Hematopoietic multipotent progenitor cell treated with erythropoietin and hydrocortisone succinate and interleukin-3 and kit ligand, for 15 days (in vitro differentiated cells): ENCODE results near the gene EPHA5.
"Not testable (repeated sequence)": the region's sequence is repeated elsewhere in the genome, so short reads cannot be mapped to it uniquely, and the experiment has no call there.

Source experiments
- DNase-seq: peaks from one replicate; pipeline ENCODE4 v3.0.0-alpha.2; 2015; ENCODE audit warnings: low spot score

Gene EPHA5

DNA sequence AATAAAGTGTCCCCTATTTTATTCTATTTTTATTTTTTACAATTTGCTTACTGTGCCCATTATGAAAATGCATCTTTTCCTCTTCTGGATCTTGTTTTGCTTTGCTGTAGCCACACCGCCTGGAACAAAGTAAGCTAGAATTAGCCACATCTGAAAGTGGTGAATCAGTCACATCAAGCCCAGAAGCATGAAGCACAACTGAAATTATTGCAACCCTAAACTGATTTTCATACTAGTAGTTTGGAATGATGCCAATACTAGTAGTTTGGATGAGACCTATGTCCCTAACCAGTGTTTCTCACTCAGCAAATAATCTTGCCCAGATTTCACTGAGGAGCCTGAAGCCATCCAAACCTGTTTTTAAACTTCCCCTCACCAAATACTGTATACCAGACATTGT, 303.0 kb downstream of the EPHA5 start:
- no peak for DNase-seq

DNA sequence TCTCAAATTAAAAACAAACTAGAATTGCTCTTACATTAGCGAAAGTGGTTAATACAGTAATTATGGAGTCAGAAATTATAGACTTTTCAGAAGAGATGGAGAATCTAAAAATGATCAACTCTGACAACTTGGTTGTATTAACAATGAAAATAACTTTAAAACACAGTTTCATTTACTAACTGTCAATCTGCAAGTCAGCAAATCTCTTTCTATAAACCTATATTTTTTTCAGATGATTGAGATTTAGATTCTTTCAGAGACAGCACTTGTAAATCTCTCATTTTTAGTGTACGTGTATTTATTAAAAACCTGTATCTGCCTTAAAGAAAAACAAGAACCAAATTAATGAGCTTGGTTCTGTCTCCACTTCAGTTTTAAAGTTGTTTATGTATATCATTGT, 311.4 kb downstream of the EPHA5 start:
- DNase-seq, result no peak

DNA sequence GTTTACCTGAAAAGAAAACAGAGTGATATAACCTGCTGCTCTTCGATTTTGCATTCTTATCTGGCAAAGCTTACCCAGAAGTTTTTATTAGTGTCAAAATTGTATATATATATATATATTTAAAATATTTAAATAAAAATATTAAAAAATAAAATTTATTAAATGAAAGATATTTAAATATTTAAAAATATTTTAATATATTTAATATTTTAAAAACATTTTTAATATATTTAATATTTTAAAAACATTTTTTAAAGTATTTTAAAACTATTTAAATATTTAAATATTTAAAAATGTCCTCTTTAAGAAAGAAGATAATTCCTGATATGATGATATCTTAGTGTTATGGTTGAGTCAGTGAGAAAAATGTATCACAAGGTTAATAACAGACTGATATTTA, 317.2 kb downstream of the EPHA5 start:
- DNase-seq, result no peak

DNA sequence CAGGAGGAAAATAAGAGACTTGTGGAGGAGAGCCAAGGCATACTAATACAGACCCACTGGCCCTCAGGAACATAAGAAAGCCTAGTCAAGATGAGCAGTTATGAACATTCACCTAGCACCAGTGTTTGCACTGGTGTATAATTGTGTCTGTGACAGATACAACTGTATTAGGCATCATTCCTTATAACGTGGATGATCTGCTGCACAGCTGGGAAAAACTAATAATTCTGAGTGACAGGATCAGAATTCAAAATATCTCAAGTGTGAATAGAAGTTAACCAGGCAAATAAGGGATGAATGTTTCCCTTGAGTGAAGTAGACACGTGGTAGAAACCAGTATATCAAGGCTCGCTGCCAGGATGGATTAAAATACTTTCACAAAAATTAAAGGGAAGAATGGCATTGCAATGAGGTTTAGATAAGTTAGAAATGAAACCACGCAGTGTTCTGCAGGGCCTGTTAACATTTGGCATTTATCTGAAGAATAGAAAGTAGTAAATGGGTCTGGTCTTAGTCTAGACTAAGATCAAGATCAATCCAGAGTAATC, 325.9 kb downstream of the EPHA5 start:
- DNase-seq, result no peak

DNA sequence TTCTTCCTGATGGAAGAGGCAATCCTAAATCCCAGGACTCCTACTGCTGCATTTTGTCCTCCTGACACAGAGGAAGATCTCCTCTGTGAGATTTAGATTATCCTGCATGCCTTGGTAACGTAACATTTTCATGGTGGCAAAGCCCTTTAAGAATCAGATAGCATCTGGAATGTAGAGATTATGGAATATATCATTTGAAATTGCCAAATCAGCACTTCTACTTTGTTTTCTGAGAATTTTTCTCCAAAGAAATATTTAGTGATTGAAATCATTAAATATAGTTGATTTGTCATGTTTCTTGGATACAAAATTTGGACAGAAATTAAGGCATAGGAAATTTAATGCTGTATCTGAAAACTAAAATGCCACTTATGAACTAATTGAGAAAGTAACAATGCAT, 326.9 kb downstream of the EPHA5 start:
- no peak for DNase-seq

DNA sequence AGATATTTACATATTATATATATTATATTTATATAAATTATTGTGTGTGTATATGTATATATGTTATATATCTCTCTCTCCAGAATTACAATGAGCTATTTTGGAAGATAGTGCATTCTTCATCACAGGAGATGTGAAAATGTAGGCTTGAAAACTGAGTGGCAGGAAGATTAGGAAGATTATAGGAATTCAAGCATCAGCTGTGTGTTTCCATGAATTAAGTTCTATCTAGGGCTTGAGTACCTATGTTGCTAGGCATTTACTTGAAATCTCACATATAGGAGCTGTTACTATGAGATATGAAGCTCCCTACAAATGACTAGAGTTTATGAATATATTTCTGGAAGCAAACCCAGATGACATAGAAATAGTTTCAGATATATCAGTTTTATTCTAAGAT, 328.7 kb downstream of the EPHA5 start:
- DNase-seq, result no peak

DNA sequence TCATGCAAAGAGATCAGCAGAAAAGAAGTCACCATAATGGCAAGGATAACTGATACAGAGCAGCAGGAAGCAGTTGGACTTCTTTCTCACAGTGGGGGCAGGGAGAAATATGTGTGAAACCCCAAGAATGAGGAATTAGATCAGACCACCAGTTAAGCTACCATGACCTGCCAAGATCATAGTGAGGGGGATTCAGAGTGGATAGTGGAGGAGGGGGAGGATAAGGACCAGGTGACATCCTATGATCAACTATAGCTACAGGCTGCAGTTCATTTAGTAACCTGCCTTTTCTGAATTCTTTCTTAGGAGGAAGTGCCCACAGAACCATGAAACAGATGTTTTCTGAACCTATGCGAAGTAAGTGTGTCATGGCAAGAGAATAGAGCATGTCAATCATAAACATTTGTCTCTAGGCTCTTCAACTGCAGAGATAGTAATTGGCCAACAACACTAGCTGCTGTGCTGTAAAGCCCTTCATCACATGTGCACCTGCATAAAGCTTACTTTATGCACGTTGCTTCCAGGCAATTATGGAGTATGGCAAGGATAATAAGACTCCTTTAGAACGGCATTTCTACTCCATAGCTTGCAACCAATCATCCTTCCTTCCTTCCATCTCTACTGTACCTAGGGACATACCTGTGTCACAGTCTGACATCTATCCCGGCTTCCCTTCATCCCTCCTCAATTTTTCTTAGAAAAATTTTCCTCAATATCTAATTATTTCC, 329.7 kb downstream of the EPHA5 start:
- DNase-seq, result no peak

DNA sequence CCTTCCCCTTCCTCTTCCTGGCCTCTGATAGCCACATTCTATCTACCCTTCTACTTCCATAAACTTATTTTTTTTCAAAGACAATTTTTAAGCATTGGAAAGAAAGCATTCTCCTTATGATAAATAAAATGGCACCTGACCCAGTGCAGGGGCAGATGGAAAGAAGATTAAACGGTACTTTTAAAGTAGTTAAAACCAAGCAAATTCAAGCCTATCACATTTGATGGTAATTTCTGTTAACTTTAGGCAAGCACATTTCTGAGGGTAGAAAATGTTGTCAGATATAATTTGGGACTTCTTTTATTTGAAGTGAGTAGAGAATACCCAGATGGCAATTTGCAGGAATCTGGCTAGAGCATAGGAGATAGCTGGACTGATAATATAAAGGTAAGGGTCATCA, 332.9 kb downstream of the EPHA5 start:
- DNase-seq, result no peak

DNA sequence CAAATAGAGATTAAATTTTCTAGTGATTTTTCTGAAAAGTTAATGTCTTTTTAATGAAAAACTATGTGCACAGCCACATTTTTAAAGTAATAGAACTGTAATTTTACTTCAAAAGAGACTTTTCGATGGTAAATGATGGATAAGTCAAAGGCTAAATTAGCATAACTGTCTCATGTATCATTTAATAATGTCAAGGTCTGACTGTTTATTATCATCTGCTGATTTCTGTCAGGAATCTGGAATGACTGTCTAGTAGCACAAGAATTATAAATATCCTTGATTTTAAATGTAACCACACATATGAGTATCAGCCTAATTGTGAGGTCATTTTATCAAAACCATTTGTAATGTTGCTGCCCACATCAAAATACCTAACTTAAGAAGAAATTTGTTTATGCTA, 333.8 kb downstream of the EPHA5 start:
- DNase-seq, result no peak

DNA sequence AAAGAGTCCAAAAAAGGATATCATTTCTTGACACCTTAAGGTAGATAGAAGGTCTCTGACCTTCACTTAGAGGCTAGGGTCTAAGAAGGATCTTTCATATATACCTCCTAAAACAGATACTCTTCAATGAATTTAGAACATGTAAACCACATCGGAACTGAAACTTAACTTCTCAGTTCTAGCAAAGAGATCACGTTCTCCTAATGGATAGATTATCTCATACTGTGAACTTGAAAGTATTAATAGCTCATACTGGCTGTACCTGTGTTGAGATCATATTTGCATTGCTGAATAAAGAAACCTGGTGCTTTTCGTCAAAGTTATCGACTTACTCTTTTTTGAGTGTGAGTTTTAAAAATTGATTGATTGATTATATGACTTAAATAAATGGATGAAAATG, 353.8 kb downstream of the EPHA5 start:
- no peak for DNase-seq

DNA sequence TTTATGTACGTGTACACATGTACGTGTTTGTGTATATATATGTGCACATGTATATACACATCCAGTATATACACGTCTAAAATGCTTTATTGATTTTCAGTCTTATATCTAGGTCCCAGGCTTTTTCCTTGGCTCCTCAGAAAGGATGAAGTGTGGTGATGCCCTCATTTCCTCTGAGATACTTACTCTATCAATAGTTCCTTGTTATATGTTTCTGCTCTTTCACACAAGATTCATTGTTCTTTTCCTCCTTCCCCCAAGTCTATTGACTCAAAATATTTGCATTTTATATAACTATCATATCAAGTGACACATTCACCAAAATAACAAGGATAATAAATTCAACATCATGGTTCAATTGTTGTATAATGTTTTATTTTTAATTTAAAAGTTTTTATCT, 359.2 kb downstream of the EPHA5 start:
- DNase-seq, result no peak

DNA sequence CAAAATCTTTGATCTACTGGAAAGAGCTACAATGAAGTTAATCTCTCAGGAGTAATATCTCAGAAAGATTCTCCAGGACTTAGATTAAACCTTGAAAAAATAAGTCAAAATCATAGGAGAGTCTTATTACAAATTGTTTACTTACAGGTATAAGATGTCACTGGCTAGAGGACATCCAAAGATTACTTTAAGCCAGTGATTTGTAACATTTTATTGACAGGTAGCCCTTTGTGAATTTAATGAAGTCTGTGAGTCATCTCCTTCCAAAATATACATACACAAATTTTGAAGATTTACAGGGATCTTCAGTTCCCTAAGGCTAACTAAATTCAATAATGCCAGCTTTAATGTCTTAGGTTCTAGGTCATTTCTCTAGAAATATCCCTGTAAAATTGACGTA, 359.7 kb downstream of the EPHA5 start:
- DNase-seq, result no peak

DNA sequence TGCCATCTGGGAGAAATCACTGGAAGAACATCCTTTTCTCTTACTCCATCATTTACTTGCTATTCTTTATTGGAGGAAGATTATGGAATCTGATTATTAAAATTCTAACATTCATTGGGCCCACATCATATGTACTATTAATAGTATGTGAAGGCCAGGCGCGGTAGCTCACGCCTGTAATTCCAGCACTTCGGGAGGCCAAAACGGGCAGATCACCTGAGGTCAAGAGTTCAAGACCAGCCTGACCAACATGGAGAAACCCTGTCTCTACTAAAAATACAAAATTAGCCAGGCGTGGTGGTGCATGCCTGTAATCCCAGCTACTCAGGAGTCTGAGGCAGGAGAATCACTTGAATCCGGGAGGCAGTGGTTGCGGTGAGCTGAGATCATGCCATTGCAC, 361.7 kb downstream of the EPHA5 start:
- DNase-seq, result not testable (repeated sequence)

DNA sequence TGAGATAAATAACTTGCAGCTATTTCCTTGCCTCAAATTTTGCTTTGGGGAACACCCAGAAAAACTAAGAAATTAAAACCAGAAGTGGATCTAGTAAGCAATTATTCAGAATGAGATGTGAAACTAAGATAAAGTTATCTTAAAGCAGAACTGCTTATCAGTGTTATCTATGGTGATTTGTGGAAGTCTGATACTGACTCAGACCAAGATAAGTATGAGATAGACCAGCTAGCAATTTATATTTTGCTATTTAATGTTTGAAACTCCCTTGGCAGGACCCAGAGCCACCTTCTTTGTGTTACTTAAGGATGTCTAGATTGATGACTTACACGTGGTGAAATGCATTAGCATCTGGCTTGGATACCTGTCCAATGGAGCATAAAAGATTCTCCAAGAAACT, 368.1 kb downstream of the EPHA5 start:
- no peak for DNase-seq

DNA sequence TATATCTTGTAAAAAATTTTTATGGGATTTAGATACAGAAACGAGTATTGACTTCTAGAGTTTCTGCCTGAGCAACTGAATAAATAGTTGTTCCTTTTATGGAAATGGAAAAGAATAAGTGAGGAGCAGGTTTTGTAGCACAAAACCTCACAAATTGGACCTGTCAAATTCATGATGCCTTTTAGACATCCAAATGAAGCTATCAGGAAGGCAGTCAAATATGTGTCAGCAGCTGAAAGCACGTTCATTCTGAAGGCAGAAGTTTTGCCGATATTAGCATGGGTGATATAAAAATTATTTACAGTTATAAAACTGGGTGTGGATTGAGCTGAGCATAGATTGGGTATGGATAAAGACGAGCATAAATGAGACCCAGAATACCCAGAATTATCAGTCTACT, 374.0 kb downstream of the EPHA5 start:
- no peak for DNase-seq

DNA sequence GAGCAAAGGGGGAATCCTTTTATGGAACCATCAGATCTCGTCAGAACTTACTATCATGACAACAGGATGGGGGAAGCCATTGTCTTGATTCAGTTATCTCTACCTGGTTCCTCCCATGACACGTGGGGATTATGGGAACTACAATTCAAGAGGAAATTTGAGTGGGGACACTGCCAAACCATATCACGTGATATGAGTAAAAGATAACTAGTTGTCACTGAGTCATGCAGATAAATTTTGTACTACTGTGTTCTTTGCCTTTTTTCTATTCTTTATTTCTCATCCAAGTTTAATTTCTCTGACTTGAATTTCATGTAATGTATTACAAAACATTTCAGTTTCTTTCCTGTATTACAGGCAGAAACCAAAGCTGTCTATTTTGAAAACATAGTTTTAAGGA, 383.2 kb downstream of the EPHA5 start:
- no peak for DNase-seq
